ENCODE data around the gene SKI.
"Not testable (repeated sequence)": the region's sequence is repeated elsewhere in the genome, so short reads cannot be mapped to it uniquely, and the experiment has no call there.

Gene SKI

GRCh38 chr1:2291577-2291976 lies 63.5 kb downstream of the SKI start:
- no peak for DNase-seq (ENCODE audit: low read depth in 2 of 2)

- DNase-seq (ENCODE audit: low read depth in 2 of 2) = no peak
These were observed 64.8 kb downstream of the SKI start for GRCh38 chr1:2292725-2293450.

- DNase-seq (ENCODE audit: low read depth in 2 of 2) = no peak
These were observed 66.1 kb downstream of the SKI start for GRCh38 chr1:2294033-2294724.

- no peak for DNase-seq (ENCODE audit: low read depth in 2 of 2)
These were observed 66.6 kb downstream of the SKI start for GRCh38 chr1:2294725-2295078.

- no peak for DNase-seq (ENCODE audit: low read depth in 2 of 2)
These were observed 67.4 kb downstream of the SKI start for GRCh38 chr1:2295526-2295925.

GRCh38 chr1:2296211-2296610 lies 68.1 kb downstream of the SKI start:
- DNase-seq (ENCODE audit: low read depth in 2 of 2) = not testable (repeated sequence)

GRCh38 chr1:2296614-2297013 lies 68.5 kb downstream of the SKI start:
- DNase-seq (ENCODE audit: low read depth in 2 of 2) = no peak

- DNase-seq (ENCODE audit: low read depth in 2 of 2) = no peak
These were observed 69.3 kb downstream of the SKI start for GRCh38 chr1:2297246-2298011.

GRCh38 chr1:2298685-2299084 lies 70.6 kb downstream of the SKI start:
- no peak for DNase-seq (ENCODE audit: low read depth in 2 of 2)

- DNase-seq (ENCODE audit: low read depth in 2 of 2) = no peak
These were observed 71.1 kb downstream of the SKI start for GRCh38 chr1:2299131-2299627.

- peak; percentile 74 to 76 for DNase-seq (ENCODE audit: low read depth in 2 of 2)
These were observed 72.1 kb downstream of the SKI start for GRCh38 chr1:2300004-2300771.

- DNase-seq (ENCODE audit: low read depth in 2 of 2) = peak; percentile 77 to 85
These were observed 72.9 kb downstream of the SKI start for GRCh38 chr1:2300851-2301606.

GRCh38 chr1:2301607-2302291 lies 73.6 kb downstream of the SKI start:
- DNase-seq (ENCODE audit: low read depth in 2 of 2) = no peak

- DNase-seq (ENCODE audit: low read depth in 2 of 2) = no peak
These were observed 74.3 kb downstream of the SKI start for GRCh38 chr1:2302292-2302925.

- DNase-seq (ENCODE audit: low read depth in 2 of 2) = no peak
These were observed 75.1 kb downstream of the SKI start for GRCh38 chr1:2303016-2303775.

GRCh38 chr1:2303781-2304180 lies 75.7 kb downstream of the SKI start:
- no peak for DNase-seq (ENCODE audit: low read depth in 2 of 2)

- no peak for DNase-seq (ENCODE audit: low read depth in 2 of 2)
These were observed 76.2 kb downstream of the SKI start for GRCh38 chr1:2304282-2304681.

GRCh38 chr1:2304921-2305681 lies 77.0 kb downstream of the SKI start:
- DNase-seq (ENCODE audit: low read depth in 2 of 2) = no peak

Data from stimulated activated CD8-positive, alpha-beta memory T cell treated with anti-CD3 and anti-CD28 coated beads, Interleukin-2, amount 100 ng/mL, for 48 hours (primary cell).